Transverse colon (tissue), 4 donors: ENCODE results near the gene POLA2. TPM values are rescaled to one million over a fixed set of nuclear protein-coding genes. Genes with fewer than 3 reads are reported as not detected.

Experiments
- DNase-seq: peaks from one replicate; pipeline ENCODE4 v3.0.0-alpha.2; 2019
- H3K27ac ChIP-seq, 4 donors: fragments of 200-600 bp; sonication (generic); 2 replicates each; pipeline ENCODE4 v1.5.1; 2016 to 2018; ENCODE audit warnings: inconsistent platforms in 4 of 4
- H3K27me3 ChIP-seq: fragments of 200-600 bp; sonication (generic); 2 replicates; pipeline ENCODE4 v1.5.1; 2017; ENCODE audit warnings: inconsistent platforms
- H3K36me3 ChIP-seq, 4 donors: fragments of 200-600 bp; sonication (generic); 2 replicates each; pipeline ENCODE4 v1.5.1; 2017 to 2019; ENCODE audit warnings: inconsistent platforms in 4 of 4
- H3K4me1 ChIP-seq, 4 donors: fragments of 200-600 bp; sonication (generic); 2 replicates each; pipeline ENCODE4 v1.5.1; 2017 to 2020; ENCODE audit warnings: inconsistent platforms in 4 of 4
- H3K4me3 ChIP-seq, 4 donors: fragments of 200-600 bp; sonication (generic); 1 replicate in 1 of 4; 2 replicates in 3 of 4; pipeline versions ENCODE4 v1.5.1 to v1.6.1; 2017 to 2019; ENCODE audit warnings: inconsistent platforms in 4 of 4
- H3K9me3 ChIP-seq, 2 donors: fragments of 200-600 bp; sonication (generic); 2 replicates each; pipeline ENCODE4 v1.5.1; 2017 to 2019; ENCODE audit warnings: inconsistent platforms in 2 of 2
- EP300 ChIP-seq: sonication (generic); formaldehyde crosslinking; IDR thresholded peaks from one replicate; pipeline ENCODE4 v1.6.1; 2017; ENCODE audit warnings: antibody characterized with exemption, low read depth
- POLR2A ChIP-seq: fragments of 450-650 bp; IDR thresholded peaks from one replicate; pipeline ENCODE4 v1.6.1; 2016; ENCODE audit warnings: antibody characterized with exemption, mild to moderate bottlenecking, moderate library complexity
- POLR2AphosphoS5 ChIP-seq, 3 donors: sonication (generic); formaldehyde crosslinking; IDR thresholded peaks; one replicate each; pipeline ENCODE4 v1.6.1; 2016; ENCODE audit warnings: antibody characterized with exemption in 3 of 3
- WGBS, 2 donors: methylation state at CpG; one replicate each; pipeline ENCODE4 v1.1.5; 2018; ENCODE audit warnings: low coverage in 1 of 2; 5-methylcytosine and 5-hydroxymethylcytosine counted together
- in situ Hi-C, 4 donors: fragments of 200-750 bp; cut with MboI; loops; one replicate each; pipeline versions ENCODE4 v1.15.0 to v1.15.1; 2017; ENCODE audit warnings: low sequenced_read_pairs in 3 of 4, low pct_ligation_motif_present in 1 of 4, low pct_unique_long_range_greater_than_20kb in 1 of 4
- intact Hi-C: fragments of 100-400 bp; cut with DNase I; formaldehyde crosslinking; loops from one replicate; pipeline ENCODE4 v1.15.1; 2023; ENCODE audit warnings: low total_unique reads
- total RNA-seq, 4 donors: library from RNA; depleted of rRNA; stranded (reverse); fragments of >200 nt; gene quantifications; one replicate each; pipeline ENCODE4 v1.1.0, GENCODE V29; 2016
- TF ChIP-seq, protein P1 (sequence below), 5 experiments: fragments of 200-600 bp in 3 of 5; fragments of 450-650 bp in 2 of 5; sonication (generic) in 3 of 5; IDR thresholded peaks; 1 replicate in 2 of 5; 2 replicates in 3 of 5; pipeline ENCODE4 v1.5.1; 2016 to 2017; ENCODE audit warnings: antibody characterized with exemption in 5 of 5, inconsistent platforms in 3 of 5, mild to moderate bottlenecking in 2 of 5, moderate library complexity in 1 of 5

The POLA2 gene
- total RNA-seq, 4 donors from 2014 or later = 3.0 to 17.5 (median 6.2) TPM

DNA sequence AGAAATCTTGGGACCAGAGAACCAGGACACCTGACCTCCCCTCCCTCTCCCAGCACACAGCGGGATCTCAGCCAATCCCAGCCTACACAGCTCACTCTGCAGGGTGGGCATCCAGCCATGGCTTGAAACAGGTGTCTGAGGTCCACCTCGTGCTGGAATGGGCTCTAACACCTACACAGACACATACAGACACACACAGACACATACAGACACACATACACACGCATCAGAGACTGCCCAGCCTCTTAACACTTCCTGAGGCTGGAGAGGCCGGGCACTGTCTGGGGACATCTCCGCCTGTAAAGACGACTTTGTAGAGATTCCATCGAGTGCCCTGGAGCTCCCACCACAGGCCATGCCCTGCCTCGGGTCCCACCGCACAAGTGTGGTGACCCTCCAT, 43.3 kb upstream of the POLA2 start:
- TF ChIP-seq EP300 (no peak), POLR2AphosphoS5 (IDR thresholded peaks at IDR 0.05) (no peak), POLR2A (no peak)
- TF ChIP-seq, protein P1, sequence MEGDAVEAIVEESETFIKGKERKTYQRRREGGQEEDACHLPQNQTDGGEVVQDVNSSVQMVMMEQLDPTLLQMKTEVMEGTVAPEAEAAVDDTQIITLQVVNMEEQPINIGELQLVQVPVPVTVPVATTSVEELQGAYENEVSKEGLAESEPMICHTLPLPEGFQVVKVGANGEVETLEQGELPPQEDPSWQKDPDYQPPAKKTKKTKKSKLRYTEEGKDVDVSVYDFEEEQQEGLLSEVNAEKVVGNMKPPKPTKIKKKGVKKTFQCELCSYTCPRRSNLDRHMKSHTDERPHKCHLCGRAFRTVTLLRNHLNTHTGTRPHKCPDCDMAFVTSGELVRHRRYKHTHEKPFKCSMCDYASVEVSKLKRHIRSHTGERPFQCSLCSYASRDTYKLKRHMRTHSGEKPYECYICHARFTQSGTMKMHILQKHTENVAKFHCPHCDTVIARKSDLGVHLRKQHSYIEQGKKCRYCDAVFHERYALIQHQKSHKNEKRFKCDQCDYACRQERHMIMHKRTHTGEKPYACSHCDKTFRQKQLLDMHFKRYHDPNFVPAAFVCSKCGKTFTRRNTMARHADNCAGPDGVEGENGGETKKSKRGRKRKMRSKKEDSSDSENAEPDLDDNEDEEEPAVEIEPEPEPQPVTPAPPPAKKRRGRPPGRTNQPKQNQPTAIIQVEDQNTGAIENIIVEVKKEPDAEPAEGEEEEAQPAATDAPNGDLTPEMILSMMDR (IDR thresholded peaks at IDR 0.05) = no peak
- no peaks in the 10 kb centered on the region for H3K36me3 ChIP-seq
- DNase-seq = no peak
- intact Hi-C loops (no loop called here), in situ Hi-C loops (no loop called here)
- H3K4me3 ChIP-seq = no peak overlapping the region
- 85% methylated on average over 9 of the region's 9 CpGs; no CpG with 5 or more reads in 1 of the 2 donors for WGBS, 2 donors
- H3K27ac ChIP-seq = no peak overlapping the region
- H3K27me3 ChIP-seq = no peaks in the 10 kb centered on the region
- peaks cover 0 to 5% (median 0%) of the 10 kb centered on the region in 4 donors for H3K4me1 ChIP-seq
- no peaks in the 10 kb centered on the region for H3K9me3 ChIP-seq

DNA sequence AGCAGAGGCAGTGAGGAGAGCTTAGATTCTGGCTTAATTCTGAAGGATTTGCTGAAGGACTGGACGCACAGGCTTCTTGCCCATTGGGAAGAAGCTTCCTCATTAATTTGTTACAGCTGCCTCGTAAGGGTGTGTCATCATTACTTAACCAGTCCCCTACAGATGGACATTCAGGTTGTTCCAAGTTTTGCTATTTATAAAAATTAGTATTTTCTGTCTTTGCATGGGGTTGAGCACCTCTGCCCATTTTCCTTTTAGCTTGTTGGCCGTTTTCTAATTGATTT, 41.9 kb upstream of the POLA2 start:
- H3K4me3 ChIP-seq = no peak overlapping the region
- H3K27ac ChIP-seq = no peak overlapping the region
- TF ChIP-seq POLR2A = no peak
- no peak for TF ChIP-seq EP300
- TF ChIP-seq, protein P1 (IDR thresholded peaks at IDR 0.05) = no peak
- intact Hi-C loops (no loop called here), in situ Hi-C loops (no loop called here)
- no peaks in the 10 kb centered on the region for H3K27me3 ChIP-seq
- DNase-seq = no peak
- peaks cover 0 to 8% (median 1%) of the 10 kb centered on the region in 4 donors for H3K4me1 ChIP-seq
- no peaks in the 10 kb centered on the region for H3K9me3 ChIP-seq
- WGBS, 2 donors = 60 to 78% methylated on average over 2 to 3 of the region's 3 CpGs
- no peaks in the 10 kb centered on the region for H3K36me3 ChIP-seq

DNA sequence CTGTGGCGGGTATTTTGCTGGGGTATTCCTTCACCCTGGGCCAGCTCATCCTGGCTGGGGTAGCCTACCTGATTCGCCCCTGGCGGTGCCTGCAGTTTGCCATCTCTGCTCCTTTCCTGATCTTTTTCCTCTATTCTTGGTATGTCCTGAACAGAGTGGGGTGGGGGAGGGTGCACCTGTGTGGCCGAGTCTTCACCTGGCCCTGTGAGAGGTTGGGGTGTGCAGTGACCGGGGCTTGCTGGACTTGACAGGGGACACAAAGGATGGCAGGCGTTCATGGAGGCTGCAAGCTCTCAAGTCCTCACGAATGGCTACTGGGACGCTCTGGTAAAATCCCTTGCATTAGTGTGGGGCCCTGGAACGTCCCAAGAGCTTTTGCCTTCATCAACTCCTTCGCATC, 40.7 kb upstream of the POLA2 start:
- no peak for TF ChIP-seq EP300
- TF ChIP-seq, protein P1 (IDR thresholded peaks at IDR 0.05) = no peak
- TF ChIP-seq POLR2A = no peak
- no peak for TF ChIP-seq POLR2AphosphoS5 (IDR thresholded peaks at IDR 0.05)
- no peak for DNase-seq
- in situ Hi-C loops = no loop called here
- H3K36me3 ChIP-seq = no peaks in the 10 kb centered on the region
- no peak overlapping the region for H3K4me3 ChIP-seq
- H3K9me3 ChIP-seq = no peaks in the 10 kb centered on the region
- H3K27me3 ChIP-seq = no peaks in the 10 kb centered on the region
- H3K4me1 ChIP-seq = peaks cover 0 to 19% (median 7%) of the 10 kb centered on the region in 4 donors
- no peak overlapping the region for H3K27ac ChIP-seq
- WGBS, 2 donors = 90% methylated on average over 10 of the region's 10 CpGs; no CpG with 5 or more reads in 1 of the 2 donors
- intact Hi-C loops = no loop called here

DNA sequence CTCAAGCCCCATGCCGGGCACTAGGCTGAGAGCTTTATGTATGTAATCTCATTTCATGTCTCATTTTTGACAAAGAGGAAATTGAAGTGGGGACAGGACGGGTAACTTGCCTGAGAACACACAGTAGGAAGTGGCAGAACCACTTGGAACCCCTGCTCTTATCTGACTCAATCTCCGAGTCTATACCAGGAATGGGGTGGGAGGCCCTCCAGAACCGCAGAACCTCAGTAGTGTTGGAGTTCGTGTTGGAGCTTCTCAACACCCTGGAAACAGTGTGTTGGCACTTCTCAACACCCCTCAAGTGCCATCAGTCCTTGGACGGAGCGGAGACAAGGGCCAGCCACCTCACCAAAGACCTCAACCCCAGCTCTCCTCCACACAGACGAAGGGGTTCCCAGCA, 38.8 kb upstream of the POLA2 start:
- Histone ChIP-seq H3K4me1 (peaks cover 0 to 21% (median 7%) of the 10 kb centered on the region in 4 donors), H3K9me3 (no peaks in the 10 kb centered on the region), H3K4me3 (no peak overlapping the region), H3K36me3 (no peaks in the 10 kb centered on the region), H3K27ac (no peak overlapping the region), H3K27me3 (no peaks in the 10 kb centered on the region)
- intact Hi-C loops = no loop called here
- no peak for TF ChIP-seq EP300
- TF ChIP-seq POLR2AphosphoS5 (IDR thresholded peaks at IDR 0.05) = no peak
- no peak for TF ChIP-seq POLR2A
- TF ChIP-seq, protein P1 (IDR thresholded peaks at IDR 0.05) = no peak
- WGBS, 2 donors = 68 to 83% methylated on average over 2 to 8 of the region's 8 CpGs
- in situ Hi-C loops = no loop called here
- DNase-seq = no peak
